ENCODE data around the gene NYNRIN.
A peak's percentile ranks its signal among the peaks of the same experiment; 100 is the strongest.

The NYNRIN gene

GRCh38 chr14:24458736-24459135 lies 59.9 kb downstream of the NYNRIN start:
- ATAC-seq: no peak
- no peak for DNase-seq (ENCODE audit: low spot score in 2 of 2)
- H3K9me3 Mint-ChIP-seq: no peaks in the 10 kb centered on the region
- H3K4me1 Mint-ChIP-seq: peaks cover 8% of the 10 kb centered on the region
- no peak overlapping the region for H3K4me3 Mint-ChIP-seq
- H3K36me3 Mint-ChIP-seq: no peaks in the 10 kb centered on the region
- no peak overlapping the region for H3K27ac Mint-ChIP-seq

GRCh38 chr14:24459331-24459730 lies 60.5 kb downstream of the NYNRIN start:
- Mint-ChIP-seq H3K9me3 (no peaks in the 10 kb centered on the region), H3K4me1 (peaks cover 14% of the 10 kb centered on the region), H3K4me3 (no peak overlapping the region), H3K36me3 (no peaks in the 10 kb centered on the region), H3K27ac (peak overlapping the region; percentile 72)
- no peak for DNase-seq (ENCODE audit: low spot score in 2 of 2)
- no peak for ATAC-seq

DNA sequence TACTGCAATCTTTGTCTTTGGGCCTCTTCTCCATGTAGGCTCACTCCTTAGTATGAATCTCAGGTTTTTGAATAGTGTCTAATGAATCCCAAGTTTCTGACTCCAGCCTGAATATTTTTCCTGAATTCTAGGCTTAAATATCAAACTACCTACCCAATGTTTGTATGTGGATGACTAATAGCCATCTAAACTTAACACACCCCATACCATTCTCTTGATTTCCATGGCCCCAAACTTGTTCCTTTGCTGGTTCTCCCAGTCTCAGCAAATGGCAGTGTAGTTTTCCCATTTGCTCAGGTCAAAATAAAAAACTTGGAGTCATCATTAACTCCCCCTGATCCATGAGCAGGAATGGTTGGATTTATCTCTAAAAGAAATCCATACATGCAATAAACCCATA lies 62.5 kb downstream of the NYNRIN start:
- ATAC-seq: no peak
- H3K36me3 Mint-ChIP-seq: no peaks in the 10 kb centered on the region
- no peak overlapping the region for H3K4me3 Mint-ChIP-seq
- H3K4me1 Mint-ChIP-seq: peaks cover 24% of the 10 kb centered on the region
- no peak for DNase-seq (ENCODE audit: low spot score in 2 of 2)
- no peak overlapping the region for H3K27ac Mint-ChIP-seq
- H3K9me3 Mint-ChIP-seq: no peaks in the 10 kb centered on the region

GRCh38 chr14:24463017-24463883 lies 64.4 kb downstream of the NYNRIN start:
- Mint-ChIP-seq H3K27ac (peak overlapping the region; percentile 4), H3K36me3 (no peaks in the 10 kb centered on the region), H3K4me3 (no peak overlapping the region), H3K9me3 (no peaks in the 10 kb centered on the region), H3K4me1 (peaks cover 24% of the 10 kb centered on the region)
- DNase-seq (ENCODE audit: low spot score in 2 of 2) (no peak), ATAC-seq (no peak)

GRCh38 chr14:24463884-24464785 lies 65.3 kb downstream of the NYNRIN start:
- Mint-ChIP-seq H3K27ac (peak overlapping the region; percentile 4), H3K4me1 (peaks cover 24% of the 10 kb centered on the region), H3K9me3 (no peaks in the 10 kb centered on the region), H3K36me3 (no peaks in the 10 kb centered on the region), H3K4me3 (no peak overlapping the region)
- DNase-seq (ENCODE audit: low spot score in 2 of 2) (no peak), ATAC-seq (no peak)

DNA sequence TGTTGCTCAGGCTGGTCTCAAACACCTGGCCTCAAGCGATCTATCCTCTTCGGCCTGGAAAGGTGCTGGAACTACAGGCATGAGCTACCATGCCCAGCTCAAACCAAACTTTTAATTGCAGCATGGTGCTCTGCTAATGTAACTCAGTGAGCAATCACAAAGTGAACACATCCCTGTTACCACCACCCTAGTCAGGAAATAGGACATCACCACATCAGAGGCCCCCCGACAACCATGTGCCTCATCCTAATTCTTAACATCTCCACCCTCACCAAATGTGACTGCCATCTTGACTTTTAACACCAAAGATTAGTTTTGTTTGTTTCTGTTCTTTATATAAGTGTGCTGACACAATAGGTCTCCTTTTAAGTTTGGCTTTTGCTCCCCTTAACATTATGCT lies 66.6 kb downstream of the NYNRIN start:
- no peak for ATAC-seq

GRCh38 chr14:24465805-24466204 lies 67.0 kb downstream of the NYNRIN start:
- ATAC-seq (no peak), DNase-seq (ENCODE audit: low spot score in 2 of 2) (no peak)
- Mint-ChIP-seq H3K36me3 (no peaks in the 10 kb centered on the region), H3K4me3 (no peak overlapping the region), H3K9me3 (no peaks in the 10 kb centered on the region), H3K4me1 (peaks cover 24% of the 10 kb centered on the region), H3K27ac (no peak overlapping the region)

More for the DNA sequence above, 66.6 kb downstream of the NYNRIN start:
- Mint-ChIP-seq H3K36me3 (no peaks in the 10 kb centered on the region), H3K4me1 (peaks cover 24% of the 10 kb centered on the region), H3K4me3 (no peak overlapping the region), H3K9me3 (no peaks in the 10 kb centered on the region), H3K27ac (no peak overlapping the region)
- no peak for DNase-seq (ENCODE audit: low spot score in 2 of 2)

All from stimulated activated effector memory CD8-positive, alpha-beta T cell treated with anti-CD3 and anti-CD28 coated beads, Interleukin-12 subunit alpha, Interleukin-12 subunit beta, amount 100 ng/mL, for 72 hours (primary cell).